ENCODE measurements around the gene KCNK5. TPM values are rescaled to one million over a fixed set of nuclear protein-coding genes. Genes with fewer than 3 reads are reported as not detected.

The KCNK5 gene
- total RNA-seq, 1 donor from 2014 or later: 42.6 TPM

GRCh38 chr6:39144481-39145173, 84.6 kb downstream of the KCNK5 start:
- intact Hi-C loops (cut with micrococcal nuclease): no loop called here

GRCh38 chr6:39143238-39143930, 85.9 kb downstream of the KCNK5 start:
- peaks cover 6% of the 10 kb centered on the region for H3K27me3 Mint-ChIP-seq (ENCODE audit: low read depth)
- H3K36me3 Mint-ChIP-seq (ENCODE audit: low read depth): no peaks in the 10 kb centered on the region
- peaks cover 9% of the 10 kb centered on the region for H3K4me1 Mint-ChIP-seq (ENCODE audit: low read depth)
- no peak overlapping the region for H3K4me3 Mint-ChIP-seq (ENCODE audit: low read depth)
- intact Hi-C loops (cut with micrococcal nuclease): no loop called here
- no peaks in the 10 kb centered on the region for H3K9me3 Mint-ChIP-seq
- no peak for DNase-seq (ENCODE audit: low spot score)
- no peak overlapping the region for H3K27ac Mint-ChIP-seq

More at GRCh38 chr6:39144481-39145173, 84.6 kb downstream of the KCNK5 start:
- no peak overlapping the region for H3K27ac Mint-ChIP-seq
- no peaks in the 10 kb centered on the region for H3K9me3 Mint-ChIP-seq
- DNase-seq (ENCODE audit: low spot score): no peak
- no peaks in the 10 kb centered on the region for H3K36me3 Mint-ChIP-seq (ENCODE audit: low read depth)
- peaks cover 5% of the 10 kb centered on the region for H3K27me3 Mint-ChIP-seq (ENCODE audit: low read depth)
- H3K4me1 Mint-ChIP-seq (ENCODE audit: low read depth): peaks cover 11% of the 10 kb centered on the region
- no peak overlapping the region for H3K4me3 Mint-ChIP-seq (ENCODE audit: low read depth)

- no peaks in the 10 kb centered on the region for H3K36me3 Mint-ChIP-seq (ENCODE audit: low read depth)
- peaks cover 9% of the 10 kb centered on the region for H3K4me1 Mint-ChIP-seq (ENCODE audit: low read depth)
- peaks cover 5% of the 10 kb centered on the region for H3K27me3 Mint-ChIP-seq (ENCODE audit: low read depth)
- H3K27ac Mint-ChIP-seq: no peak overlapping the region
- H3K4me3 Mint-ChIP-seq (ENCODE audit: low read depth): no peak overlapping the region
- no peaks in the 10 kb centered on the region for H3K9me3 Mint-ChIP-seq
- intact Hi-C loops (cut with micrococcal nuclease): no loop called here
- DNase-seq (ENCODE audit: low spot score): no peak
These were observed 88.6 kb downstream of the KCNK5 start for GRCh38 chr6:39140556-39141167.

Other genes with a start within 250 kb of the KCNK5 start
- 0.05 and 0.14 TPM in 2 replicates for gene GLP1R, start 180.7 kb downstream of the KCNK5 start, total RNA-seq
- 16.9 and 17.1 TPM in 2 replicates for gene SAYSD1, start 114.3 kb downstream of the KCNK5 start, total RNA-seq
- not detected in 2 replicates for gene KCNK17, start 84.9 kb upstream of the KCNK5 start, total RNA-seq
- gene KCNK16, start 93.2 kb upstream of the KCNK5 start, total RNA-seq: not detected in 2 replicates